Superior temporal gyrus (tissue), 1 donor: ENCODE measurements around the gene LILRA6.
"Not testable (repeated sequence)": the region's sequence is repeated elsewhere in the genome, so short reads cannot be mapped to it uniquely, and the experiment has no call there.

ENCODE experiments used
- DNase-seq: peaks from one replicate; pipeline ENCODE4 v3.0.0-alpha.2; 2016; ENCODE audit errors: extremely low spot score

The LILRA6 gene

DNA sequence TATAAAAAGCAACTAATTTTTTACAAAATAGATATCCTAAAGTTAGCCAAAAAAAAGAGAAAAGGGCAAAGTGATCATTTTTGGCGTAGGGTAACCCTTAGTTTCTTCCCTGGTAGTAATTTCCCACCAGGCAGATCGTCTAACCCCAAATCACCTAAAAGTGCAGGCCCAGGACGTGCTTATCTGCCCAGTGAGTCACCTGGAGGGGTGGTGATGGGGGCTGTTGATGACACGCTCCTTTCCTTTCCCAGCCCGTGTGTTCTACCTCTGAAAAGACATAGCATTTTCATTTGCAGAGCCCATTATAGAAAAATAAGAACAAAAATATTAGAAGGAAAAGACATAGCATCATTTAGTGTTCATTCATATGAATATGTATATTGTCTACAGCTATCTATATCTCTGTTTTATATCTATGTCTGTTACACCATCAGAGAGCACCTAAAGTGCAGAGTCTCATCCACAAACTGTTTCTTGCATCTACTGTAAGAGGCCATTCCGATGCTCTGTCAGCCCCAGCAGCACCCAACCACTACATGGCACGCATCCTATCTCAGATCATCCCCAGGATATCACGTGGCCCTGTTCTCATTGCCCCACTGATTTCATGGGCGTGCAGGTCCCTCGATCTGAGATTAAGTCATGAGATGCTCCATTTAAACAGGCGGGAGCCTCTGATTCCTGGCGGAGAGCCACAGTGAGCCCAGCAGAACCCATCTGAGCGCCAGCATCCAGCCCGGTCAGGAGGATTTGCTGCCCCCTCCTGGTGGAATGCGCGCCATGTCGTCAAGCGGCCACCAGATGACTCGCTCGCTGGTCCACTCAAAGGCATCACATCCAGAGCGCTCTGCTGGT, 11.3 kb downstream of the LILRA6 start:
- peak; percentile 92 for DNase-seq

DNA sequence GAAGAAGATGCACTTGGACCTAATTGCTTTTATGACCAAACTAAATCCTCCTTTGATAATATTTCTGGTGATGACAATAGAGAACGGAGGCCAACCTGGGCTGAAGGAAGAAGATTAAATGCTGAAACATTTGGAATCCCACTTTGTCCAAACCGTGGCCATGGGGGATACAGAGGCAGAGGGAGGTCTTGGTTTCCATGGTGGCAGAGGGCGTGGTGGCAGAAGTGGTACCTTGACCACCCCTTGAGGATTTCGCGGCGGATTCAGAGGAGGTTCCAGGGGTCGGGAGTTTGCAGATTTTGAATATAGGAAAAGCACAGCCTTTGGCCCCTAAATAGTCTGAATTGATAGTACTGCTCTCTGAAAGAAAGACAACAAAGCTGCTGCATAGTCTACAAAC, 12.6 kb downstream of the LILRA6 start:
- DNase-seq: no peak

DNA sequence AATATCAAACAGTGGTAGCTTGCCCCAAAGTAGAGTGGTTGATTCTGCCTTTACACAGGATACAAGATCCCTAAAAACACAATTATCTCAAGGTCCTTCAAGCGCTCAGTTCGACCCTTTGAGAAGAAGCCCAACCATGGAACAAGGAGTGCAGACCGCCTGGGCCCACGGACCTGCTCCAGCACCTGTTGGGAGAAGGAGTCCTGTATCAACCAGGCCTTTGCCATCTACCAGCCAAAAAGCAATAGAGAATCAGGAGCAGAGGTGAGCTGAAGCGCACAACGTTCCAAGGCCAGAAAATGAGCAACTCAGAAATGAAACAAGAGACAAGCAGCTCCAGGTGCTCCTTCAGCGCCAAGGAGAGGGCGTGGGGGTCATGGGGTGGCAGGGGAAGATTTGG, 13.4 kb downstream of the LILRA6 start:
- DNase-seq: no peak

DNA sequence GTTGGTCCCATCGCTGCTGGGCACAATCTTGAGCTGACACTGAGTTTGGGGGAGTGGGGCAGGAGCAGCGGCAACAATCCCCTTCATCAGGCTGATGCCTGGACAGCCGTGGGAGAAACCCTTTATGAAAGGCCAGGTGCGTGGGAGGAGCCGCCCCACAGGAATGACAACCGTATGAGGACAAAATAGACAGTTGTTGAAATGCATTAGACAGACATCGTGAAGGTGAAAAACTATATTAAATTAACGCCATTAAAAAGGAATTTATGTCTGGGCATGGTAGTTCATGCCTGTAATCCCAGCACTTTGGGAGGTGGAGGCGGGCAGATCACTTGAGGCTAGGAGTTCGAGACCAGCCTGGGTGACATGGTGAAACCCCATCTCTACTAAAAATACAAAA, 18.0 kb downstream of the LILRA6 start:
- not testable (repeated sequence) for DNase-seq

DNA sequence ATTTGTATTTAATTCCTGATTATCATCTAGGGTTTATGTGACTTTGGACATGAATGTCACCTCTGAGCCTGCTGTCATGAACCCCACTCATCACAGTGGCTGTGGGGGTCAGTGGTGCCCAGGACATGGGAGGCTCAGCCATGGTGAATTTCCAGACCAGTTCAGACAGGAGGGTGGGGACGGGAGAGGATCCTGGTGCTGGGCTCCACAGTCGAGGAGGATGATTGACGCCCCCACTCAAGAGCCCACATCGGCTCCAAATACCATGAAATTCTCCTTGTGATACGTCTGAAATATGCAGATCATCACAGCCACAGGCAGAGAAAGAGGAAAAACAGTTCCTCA, 18.7 kb downstream of the LILRA6 start:
- not testable (repeated sequence) for DNase-seq

DNA sequence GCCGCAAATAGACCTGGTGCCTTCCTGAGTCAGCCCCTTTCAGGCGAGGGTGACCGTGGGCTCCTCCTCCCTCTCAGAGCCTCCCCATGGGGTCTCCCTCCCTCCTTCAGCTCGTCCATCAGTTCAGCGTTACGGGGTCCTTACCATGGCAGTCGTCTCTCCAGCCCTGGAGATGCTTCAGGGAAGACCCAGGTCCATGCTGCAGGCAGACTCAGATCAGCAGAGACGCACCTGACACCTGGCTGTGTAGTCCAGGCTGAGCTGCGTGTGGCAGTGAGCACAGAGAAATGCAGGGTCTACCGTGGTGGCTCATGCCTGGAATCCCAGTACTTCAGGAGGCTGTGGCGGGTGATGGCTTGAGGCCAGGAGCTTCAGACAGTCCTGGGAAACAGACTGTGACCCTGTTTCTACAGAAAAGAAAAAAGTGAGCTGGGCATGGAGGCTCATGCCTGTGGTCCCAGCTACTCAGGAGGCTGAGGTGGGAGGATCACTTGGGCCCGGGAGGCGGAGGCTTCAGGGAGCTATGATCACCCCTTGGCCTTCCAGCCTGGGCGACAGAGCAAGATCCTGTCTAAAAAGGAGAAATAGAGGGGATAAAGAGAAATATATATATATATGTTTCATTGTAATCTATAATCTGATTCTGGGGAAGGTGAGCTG, 19.2 kb downstream of the LILRA6 start:
- DNase-seq: not testable (repeated sequence)

DNA sequence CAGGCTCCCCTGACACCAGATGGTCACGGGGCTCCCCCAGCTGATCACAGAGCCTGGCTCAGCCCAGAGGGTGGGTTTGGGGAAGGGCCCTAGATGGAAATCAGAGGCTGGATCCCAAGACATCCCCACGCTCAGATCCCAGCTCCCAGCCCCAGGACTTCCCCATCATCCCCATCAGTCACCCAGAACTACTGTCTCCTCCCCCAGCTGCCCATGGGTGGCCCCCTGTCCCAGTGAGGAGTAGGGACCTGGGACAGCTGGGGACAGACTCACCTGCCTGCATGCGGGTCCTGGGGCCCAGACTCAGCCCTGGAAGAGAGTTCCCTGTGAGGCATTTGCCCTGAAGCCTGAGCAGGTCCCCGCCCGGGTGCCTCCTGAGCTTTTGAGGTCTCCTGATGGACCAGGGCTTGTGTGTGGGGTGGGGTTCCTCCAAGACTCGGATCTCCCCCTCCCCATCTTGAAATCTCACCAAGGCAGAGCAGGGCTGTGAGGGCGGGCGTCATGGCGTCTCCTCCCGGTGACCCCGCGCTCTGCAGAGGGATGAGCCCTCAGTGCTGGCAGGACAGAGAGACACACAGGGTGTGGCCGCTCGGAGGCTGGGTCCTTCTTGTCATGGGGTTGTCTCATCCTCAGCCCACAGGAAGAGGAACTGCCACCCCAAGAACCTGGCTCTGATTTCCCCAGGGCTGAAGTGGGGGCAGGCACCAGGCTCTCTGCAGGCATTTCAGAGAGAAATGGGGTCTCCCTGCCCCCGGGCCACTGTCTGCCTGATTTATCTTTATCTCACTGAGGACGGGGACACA, 19.9 kb downstream of the LILRA6 start, which contains the start of gene LILRB3:
Gene LILRB3, minus strand, starts transcription at position 534 of the 803 bp plus-strand sequence. Its CDS starts 31 bp downstream, at position 503.
- DNase-seq: not testable (repeated sequence)

DNA sequence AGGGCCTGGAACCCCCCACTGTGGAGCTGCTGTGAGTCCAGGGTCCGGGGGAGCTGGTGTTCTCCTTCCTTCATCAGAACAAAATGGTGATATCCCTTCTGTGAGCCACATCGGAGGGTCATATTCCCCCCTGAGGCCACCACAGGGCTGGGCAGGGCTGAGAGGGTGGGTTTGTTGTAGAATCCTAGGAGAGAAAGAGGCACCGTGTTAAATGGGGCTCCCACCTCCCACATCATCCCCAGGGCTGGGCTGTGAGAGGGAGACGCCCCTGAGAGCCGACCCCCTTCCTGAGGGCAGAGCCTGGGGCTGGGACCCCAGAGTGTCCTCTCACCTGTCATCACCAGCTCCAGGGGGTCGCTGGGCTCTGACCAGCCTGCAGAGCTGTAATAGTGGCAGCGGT, 20.6 kb downstream of the LILRA6 start:
- not testable (repeated sequence) for DNase-seq

DNA sequence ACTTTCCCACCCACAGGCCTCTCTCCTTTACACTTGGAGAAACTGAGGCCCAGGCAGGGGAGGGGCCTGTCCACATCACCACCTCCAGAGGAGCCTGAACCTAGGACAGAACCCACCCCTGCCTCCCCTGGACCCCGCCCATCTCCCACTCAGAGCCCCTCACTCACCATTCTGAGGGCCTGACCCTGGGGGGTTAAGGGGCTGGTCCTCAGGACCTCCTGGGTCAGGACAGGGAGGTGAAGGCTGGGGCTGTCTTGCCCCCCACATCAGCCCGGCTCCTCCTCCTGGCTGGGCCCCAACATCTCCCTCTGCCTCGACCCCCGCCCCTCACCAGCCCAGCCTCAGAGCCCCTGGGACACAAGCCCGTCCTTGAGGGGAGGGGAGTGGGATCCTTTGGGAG, 22.9 kb downstream of the LILRA6 start:
- DNase-seq: not testable (repeated sequence)

DNA sequence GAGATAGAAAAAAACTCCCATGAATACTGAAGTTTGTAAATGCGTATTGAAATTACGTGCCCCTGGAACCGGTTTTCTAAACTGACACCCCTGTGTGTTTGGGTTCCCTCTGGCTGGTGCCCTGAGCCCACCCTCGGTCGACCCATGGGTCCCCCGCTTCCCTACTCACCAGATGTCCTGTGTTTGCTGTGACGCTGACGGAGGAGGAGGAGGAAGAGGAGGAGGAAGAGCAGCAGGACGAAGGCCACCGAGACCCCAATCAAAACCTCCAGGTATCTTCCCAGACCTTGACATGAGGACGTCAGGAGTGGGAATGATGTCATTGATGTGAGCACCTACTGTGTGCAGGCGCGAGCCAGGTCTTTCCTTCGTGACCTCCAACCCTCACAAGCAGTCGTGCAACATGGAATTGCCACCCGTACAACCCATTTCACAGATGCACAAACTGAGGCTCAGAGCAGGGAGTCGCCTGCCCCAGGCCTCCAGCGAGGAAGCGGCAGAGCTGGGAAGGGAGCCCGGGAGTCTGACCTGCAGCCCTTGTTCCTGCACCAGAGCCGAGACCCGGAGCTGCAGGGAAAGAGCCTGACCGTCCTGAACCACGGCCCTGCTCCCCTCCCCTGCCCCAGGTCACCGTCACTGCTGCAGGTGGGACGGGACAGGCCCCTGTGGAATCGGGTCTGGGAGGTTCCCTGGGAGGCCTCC, 23.5 kb downstream of the LILRA6 start:
- no peak for DNase-seq

DNA sequence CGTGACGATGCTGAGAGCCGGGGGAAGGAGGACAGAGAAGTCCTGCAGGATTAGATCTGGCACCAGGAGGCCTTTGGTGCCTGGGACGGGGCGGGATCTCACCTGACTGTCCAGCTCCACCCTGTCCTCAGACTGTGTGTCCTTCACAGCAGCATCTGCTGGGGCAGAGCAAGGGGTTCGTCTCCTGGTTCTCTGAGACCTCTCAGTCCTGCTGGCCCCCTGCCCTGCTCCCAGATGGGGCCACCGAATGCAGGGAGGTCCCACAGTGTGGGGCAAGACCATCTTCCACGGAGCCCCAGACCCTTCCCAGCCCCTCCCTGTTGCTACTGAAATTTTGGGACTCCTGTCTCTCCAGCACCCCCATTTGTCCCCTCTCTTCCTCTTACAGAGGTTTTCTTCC, 24.3 kb downstream of the LILRA6 start:
- no peak for DNase-seq

DNA sequence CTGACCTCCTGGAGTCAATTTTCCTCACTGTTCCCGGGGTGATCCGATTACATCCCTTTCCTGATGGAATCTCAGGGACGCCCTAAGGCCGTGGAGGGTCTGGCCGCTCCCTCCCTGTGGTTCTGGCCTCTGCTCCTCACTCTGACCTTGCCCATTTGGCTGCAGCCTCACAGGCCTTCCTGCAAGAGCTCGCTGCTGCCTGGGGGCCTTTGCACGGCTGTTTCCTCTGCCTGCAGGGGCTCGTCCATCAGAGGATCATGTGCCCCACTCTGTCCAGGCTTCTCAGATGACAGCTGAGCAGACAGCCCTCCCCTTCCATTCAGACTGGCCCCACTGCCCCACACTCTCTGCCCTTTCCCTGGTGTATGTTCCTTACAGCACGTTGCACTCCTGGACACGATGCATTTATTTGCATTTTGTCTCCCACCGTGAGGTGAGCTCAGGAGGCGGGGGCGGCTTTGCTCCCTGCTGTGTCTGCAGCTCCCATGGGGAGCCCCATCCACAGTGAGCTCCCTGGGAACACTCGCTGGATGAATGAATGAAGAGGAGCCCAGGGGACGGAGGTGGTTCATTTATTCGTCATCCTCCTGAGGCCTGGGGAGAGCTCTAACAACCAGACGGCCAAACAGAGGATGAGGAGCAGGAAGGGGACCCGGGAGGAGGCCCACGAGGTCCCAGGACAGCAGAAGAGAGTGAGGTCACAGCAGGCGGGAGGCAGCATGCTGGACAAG, 24.9 kb downstream of the LILRA6 start:
- DNase-seq: not testable (repeated sequence)

DNA sequence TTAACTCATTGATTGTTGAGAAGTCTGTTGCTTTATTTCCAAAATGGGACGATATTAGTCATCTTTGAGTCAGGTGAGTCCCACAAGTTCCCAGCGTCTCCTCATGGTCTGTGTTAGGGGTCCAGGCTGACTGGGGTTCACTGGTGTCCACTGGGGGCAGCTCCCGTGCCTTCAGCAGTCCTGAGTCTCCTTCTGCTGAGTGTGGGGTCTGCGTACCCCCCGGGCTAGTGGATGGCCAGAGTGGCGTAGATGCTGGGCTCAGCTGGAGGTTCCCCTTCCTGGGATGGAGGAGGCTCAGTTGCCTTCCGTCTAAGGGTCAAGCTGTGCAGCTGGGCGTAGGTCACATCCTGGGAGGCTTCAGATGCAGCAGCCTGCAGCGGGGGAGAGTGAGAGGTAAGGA, 25.7 kb downstream of the LILRA6 start:
- no peak for DNase-seq

DNA sequence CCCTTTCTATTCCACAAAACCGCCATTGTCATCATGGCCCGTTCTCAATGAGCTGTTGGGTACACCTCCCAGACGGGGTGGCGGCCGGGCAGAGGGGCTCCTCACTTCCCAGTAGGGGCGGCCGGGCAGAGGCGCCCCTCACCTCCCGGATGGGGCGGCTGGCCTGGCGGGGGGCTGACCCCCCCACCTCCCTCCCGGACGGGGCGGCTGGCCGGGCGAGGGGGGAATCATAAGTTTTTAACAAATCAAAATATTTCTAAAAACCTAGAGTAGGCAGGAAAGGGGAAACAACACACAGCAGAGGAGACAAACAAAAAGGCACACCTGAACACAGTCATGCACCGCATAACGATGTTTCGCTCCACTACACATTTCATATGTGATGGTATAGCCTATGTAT, 27.9 kb downstream of the LILRA6 start:
- DNase-seq: not testable (repeated sequence)

DNA sequence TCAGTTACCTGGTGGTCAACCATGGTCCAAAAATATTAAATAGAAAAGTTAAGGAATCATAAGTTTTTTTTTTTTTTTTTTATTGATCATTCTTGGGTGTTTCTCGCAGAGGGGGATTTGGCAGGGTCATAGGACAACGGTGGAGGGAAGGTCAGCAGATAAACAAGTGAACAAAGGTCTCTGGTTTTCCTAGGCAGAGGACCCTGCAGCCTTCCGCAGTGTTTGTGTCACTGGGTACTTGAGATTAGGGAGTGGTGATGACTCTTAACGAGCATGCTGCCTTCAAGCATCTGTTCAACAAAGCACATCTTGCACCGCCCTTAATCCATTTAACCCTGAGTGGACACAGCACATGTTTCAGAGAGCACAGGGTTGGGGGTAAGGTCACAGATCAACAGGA, 28.4 kb downstream of the LILRA6 start:
- DNase-seq: not testable (repeated sequence)

DNA sequence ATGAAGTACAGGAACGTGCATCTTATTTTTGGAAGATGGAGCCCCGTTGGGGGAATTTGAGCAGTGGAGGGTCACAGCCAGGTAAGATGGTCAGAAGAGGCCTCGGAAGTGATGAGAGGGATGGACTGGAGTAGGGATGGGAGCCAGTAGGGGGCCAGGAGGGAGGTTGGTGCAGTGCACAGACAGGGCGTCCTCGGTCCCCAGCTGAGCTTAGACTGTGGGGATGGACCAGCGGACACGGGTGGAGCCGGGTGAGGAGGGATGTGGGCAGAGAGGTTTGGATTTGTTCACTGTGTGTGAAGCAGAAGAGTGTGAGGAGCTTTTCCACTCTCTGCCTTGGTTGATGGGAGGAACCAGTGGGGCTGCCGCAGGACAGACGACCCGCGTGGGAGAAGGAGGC, 31.4 kb downstream of the LILRA6 start:
- no peak for DNase-seq

DNA sequence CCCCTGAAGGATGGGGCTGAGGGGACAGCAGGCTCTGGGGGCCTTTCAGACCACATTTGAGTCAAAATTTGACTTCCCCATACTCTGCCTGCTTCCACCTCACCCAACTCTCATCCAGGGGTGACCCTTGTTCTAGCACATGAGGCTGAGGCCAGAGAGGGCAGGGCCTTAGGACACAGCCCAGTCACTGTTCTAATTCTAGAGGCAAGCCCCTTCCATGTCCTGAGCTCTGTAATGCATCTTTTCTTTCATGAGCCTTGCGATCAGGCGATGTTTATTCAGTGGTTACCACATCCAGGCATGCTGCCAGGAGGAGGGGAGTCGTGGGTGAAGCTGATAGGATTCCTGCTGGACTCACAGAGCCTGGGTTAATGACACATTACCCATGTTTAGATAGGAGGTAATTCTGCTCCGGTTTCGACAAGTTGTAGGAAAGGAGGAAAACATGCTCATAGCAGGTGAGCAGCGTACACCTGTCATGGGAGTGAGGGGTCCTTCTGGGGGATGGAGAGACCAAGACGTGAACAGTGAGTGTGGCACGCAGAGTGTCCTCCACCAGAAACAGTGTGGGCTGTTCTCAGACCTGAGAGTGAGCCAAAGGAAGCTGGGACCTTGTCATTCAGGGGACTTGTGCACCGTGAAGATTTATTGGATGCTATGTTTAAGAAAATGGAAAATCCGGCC, 32.6 kb downstream of the LILRA6 start:
- peak; percentile 91 for DNase-seq

DNA sequence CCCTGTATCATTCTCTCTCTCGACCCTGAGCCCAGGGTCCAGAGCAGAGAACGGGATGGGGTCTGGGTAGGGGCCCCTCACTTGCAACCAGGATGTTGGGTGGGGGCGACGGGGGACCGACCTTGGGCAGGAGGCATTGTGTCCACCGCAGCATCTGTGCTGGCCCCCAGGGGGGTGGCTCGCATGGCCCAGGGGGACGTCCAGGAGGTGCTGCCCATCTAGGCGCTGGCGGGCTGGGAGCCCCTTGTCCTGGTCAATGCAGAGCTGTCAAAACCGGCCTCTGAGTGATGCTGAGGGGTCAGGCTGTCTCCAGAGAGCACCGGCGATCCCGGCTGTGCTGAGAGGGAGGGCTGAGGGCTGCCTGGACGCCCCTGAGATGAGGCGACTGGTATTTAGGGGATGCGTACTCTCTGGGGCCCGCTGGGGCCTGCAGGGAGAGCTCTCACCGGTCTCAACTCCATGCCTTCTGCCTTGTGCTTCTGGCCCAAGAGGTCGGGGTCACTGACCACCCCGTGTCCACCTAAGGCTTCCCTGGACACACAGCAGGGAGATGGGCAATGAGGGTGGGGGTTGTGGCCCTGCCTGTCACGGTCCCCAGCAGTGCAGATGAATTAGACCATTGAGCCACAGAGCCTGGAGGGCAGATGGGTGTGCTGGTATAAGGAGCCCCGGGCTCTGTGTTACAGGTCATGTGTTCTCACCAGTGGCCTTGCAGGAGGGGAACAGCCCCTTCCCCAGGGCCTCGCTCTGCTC, 33.4 kb downstream of the LILRA6 start:
- peak; percentile 60 for DNase-seq

DNA sequence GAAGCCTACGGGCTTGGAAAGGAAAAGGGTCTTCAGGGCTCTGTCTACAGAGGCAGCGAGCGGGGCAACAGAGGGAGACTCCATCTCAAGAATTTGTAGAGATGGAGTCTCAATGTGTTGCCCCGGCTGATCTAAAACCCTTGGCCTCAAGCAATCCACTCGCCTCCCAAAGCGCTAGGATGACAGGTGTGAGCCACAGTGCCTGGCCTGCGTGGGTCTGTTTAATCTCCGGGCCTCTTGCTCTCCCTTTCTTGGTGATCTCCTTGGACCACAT, 33.9 kb downstream of the LILRA6 start:
- no peak for DNase-seq
